NCI-H526 (cell line): Measurements from ENCODE around the gene ADCY2.

Experiments used
- DNase-seq, 2 experiments: peaks; one replicate each; lab custom pipeline; 2025; lab: John Stamatoyannopoulos, UW

Gene ADCY2

DNA sequence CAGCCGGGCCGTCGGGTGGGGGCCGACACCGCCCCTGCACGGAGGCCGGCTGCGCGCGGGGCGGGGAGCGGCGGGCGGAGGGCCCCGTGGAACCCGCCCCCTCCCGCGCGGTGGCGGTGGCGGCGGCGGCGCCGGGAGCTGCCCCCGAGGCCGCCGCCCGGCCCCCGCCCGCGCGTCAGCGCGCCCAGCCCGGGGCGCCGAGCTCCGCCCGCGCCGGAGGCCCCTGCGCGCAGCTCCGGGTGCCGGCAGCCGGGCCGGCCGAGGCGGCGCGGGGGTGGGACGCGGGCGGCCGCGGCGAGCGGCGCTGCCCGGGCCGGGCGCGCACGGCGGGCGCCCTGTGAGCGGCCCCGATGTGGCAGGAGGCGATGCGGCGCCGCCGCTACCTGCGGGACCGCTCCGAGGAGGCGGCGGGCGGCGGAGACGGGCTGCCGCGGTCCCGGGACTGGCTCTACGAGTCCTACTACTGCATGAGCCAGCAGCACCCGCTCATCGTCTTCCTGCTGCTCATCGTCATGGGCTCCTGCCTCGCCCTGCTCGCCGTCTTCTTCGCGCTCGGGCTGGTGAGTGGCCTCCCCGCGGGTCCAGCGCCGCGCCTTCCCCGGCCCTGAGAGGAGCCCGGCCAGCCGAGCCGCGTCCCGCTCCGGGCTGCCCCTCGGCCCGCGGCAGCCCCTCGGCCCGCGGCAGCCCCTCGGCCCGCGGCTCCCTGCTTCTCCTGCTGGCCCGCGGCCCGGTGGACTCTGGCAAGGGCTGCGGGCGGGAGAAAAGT is at the start of gene ADCY2:
Gene ADCY2, plus strand, starts transcription at position 192 of the 766 bp plus-strand sequence. Its CDS starts 159 bp downstream, at position 351.
- peak in 1 of 2 experiments; percentile 66 for DNase-seq

DNA sequence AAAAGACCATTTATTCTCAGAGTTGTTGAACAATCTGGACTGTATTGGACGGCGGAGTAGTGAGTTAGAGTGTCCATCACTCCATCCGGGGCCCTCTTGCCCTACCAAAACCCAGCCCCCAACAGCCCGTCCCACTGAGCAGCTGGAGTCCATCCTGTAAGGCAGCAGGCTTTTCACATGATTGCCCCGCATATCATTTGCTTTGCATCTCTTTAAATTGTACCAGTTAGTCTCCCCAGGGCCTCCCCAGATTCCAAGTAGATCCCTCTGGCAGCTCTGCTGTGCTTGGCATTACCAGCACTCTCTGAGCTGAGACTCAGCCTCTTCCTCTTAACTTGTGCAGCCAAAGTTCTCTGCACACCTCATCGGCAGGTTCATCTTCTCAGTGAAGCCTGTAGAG is 48.6 kb upstream of the ADCY2 start:
- peak in 1 of 2 experiments; percentile 28 for DNase-seq

DNA sequence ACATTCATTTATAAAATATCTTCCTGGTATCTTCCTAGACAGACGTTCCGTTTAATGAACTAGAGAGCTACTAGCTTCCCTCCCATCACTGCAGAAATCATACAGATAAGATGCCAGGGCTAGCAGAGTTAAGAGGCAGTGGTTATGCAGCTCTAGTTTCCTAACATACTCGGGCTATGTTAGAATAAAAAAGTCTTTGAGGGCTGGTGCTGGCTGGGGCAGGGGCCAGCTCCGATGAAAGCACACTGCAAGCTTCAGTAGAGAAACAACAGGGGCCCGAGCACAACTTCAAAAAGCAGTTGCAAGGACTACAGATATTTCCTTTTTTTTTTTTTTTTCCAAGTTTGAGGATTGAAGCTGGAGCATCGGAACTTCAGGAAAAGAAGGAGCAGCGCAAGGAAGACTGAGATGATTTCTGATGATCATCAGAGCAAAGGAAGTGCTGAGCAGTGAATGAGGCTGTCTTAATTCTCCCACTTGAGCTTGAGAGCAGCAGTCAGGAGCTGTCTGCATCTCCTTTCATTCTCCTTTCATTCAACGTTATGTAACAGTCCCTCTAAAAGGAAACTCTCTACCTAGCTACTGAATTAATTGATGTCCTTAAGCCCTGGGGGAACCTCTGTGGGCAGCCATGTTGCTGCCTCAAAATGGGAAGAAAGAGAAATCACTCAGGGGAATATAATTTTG is 47.6 kb upstream of the ADCY2 start:
- DNase-seq, result no peak

DNA sequence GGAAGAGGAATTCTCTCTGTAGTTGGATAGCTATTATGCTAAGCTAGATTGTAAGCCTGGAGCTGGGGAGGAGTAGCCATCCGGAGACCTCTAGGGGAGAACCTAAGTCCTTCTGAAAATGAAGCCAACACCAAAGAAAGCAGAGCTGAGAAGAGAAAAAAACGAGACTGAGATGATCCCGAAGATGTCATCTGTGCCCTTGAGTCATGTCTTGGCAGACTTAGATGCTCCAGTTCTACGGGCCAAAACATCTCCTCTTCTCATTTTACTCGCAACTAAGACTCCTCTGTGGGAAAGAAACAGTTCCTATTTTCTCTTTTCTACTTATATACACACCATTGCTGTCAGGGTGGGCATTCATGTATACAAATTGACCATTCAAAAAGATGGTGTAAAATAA is 34.3 kb upstream of the ADCY2 start:
- DNase-seq, result no peak

DNA sequence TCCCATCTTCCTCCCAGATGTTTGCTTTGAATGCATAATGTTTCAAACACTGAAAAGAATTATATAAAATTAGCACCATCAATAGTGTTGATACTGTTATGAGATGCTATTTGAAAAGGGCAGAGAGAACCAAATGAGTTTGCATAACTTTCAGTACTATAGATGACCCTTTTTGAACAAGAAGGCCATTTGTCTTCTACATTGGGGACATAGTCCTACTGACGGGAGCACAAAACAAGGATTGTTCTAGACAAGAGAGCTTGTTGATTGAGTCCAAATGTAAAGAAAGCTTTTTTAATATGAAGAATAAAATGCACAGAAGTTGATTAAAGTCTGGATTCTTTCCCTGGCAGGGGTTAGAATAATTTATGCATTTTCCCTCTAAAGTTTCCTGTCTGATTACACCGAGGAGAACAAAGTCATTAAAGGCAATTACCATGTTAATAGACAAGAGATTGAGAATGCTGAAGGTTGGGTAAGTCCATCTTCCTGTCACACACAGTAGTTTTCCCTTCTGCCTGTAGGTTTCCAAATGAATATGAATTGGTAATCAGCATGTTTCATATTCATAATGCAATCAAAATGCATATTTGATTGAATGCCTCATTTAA is 32.8 kb upstream of the ADCY2 start:
- DNase-seq, result no peak

DNA sequence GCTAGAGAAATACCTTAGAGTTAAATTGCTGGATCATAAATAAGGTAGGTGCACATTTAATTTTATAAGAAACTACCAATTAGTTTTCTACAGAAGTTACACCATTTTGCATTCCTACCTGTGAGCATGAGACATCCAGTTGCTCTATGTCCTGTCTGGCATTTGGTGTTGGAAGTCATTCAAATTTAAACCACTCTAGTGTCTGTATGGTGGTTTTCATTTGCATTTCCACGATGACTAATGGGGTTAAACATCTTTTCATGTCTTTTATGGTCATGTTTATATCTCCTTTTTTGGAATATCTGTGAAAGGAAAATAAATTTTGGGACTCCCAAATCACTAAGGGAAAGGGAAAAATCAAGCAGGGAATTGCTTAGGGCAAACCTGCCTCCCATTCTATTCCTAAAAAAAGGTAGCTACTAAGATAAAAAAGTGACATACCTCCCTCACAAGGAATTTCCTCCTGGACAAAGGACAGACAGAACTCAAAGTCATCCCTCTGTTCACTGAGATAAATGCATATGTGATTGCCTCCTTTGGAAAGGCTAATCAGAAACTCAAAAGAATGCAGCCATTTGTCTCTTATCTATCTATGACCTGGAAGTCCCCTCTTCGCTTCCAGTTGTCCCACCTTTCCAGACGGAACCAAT is 31.6 kb upstream of the ADCY2 start:
- DNase-seq, result peak in 1 of 2 experiments; percentile 10

DNA sequence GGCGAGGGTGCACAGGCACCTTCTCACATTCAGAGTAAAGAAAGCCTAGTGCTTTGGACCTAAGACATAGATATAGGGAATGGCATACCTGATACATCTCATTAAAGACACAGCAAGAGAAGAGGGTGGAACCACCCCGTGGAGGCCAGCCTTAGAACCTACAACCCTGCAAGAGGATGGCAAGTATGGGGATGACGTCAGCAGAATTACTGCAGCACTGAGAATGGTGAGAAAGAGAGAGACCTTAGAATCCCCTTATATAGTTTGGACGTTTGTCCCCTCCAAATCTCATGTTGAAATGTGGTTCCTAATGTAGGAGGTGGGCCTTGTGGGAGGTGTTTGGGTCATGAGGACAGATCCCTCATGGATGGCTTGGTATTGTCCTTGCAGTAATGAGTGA is 28.2 kb upstream of the ADCY2 start:
- no peak for DNase-seq

DNA sequence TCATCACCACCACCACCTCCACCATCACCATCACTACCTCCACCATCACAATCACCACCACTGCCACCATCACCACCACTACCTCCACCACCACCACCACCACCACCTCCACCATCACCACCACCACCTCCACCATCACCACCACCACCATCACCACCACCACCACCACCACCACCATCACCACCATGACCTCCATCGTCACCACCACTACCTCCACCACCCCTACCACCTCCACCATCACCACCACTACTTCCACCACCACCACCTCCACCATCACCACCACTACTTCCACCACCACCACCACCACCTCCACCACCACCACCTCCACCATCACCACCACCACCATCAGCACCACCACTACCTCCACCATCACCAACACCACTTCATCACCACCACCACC is 23.5 kb upstream of the ADCY2 start:
- no peak for DNase-seq

DNA sequence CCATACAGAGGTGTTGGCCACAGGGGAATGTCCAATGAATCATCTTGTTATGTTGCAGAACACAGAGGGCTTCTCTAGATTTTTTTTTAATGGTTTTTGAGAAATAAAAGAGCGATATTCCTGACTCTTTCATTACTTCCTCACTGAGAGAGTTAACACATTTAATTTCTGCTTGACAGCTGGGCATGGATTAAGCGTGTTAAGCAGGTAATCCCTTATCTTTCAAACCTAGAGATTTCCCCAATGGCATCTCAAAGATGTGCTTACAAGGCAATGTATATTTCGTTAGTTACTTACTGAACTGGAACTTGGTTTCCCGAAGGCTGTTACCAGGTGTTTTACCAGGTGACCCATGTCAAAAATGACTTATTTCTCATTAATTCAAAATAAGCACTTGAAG is 21.8 kb upstream of the ADCY2 start:
- no peak for DNase-seq

DNA sequence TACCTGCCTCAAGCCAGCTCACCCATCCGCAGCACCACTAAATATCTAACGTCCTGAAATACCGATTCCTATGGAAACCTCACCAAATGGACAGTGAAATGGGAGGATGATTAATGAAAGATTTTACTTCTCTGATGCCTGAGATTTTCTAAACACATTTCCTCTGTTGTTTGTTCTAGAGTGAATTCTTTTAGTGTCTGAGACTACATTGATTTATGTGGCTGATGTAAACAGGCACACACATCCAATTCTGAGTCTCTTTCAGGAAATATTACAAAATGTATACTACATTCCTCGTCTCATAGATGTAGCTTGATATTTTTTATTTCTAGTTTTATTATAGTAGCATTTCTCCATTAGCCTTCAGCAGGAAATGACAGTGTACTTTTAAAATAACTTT is 20.5 kb upstream of the ADCY2 start:
- DNase-seq, result no peak

DNA sequence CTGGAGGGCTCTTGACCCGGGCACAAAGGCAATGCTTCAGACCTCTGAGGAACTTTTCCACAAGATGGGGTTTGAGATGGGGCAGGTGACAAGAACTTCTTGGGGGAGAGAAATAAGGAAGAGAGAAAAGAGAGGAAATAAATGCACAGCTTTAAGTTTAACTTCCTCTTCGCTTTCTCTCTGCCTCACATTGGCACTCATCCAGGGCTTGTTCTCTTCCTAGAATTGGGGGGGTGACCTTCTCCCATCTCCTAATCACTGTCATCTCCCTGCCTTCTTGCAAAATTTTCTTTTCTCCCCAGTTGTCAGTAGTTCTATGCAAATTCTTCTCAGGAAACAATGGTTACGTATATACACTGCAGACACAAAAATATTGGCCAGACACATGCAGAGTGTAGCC is 19.1 kb upstream of the ADCY2 start:
- DNase-seq, result peak in 1 of 2 experiments; percentile 2

DNA sequence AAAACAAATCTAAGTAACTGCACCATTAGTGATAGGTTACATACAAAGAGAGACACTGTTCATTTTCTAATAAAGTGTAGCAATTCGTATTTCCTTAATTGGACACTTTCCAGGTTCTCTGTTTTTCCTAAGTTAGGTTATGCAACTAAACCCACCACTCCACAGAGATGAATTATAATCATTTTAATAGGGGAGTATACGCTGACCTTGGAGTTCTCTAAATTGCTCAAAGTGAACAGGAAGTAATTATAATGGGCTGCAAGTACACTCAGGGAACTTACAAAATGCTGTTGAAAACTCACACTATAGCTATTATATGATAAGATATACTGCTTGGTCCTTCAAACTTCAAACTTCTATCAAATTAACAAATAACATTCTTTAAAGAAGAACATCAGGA is 18.2 kb upstream of the ADCY2 start:
- DNase-seq, result no peak

DNA sequence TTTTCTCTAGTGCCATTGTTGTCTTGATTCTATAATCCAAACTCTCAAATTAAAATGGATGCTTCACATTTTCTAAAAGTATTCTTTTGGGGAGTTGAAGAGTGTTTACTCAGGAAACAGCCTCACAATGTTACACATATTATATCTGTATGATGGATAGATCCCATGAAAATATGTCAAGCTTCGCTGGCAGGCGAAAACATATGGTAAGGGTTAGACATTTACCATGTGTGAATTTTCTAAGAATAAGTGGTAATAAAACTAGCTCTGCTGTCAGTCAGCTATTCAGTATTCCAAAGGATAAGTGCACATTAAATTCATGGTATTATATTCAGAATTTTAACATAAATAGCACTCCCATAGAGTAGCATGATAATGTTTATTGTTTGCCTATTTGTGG is 13.3 kb upstream of the ADCY2 start:
- no peak for DNase-seq

DNA sequence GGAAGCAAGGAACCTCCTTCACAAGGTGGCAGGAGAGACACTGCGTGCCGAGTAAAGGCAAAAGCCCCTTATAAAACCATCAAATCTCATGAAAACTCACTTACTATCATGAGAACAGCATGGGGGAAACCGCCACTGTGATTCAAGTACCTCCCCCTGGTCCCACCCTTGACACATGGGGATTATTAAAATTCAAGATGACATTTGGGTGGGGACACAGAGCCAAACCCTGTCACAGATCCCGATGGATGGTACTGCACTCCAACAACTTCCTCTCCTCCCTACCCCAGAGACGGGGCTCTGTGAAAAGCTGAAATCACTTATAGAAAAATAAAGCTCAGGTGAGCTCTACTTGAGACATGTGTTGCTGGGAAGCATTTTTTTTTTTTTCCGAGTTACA is 10.3 kb upstream of the ADCY2 start:
- no peak for DNase-seq

DNA sequence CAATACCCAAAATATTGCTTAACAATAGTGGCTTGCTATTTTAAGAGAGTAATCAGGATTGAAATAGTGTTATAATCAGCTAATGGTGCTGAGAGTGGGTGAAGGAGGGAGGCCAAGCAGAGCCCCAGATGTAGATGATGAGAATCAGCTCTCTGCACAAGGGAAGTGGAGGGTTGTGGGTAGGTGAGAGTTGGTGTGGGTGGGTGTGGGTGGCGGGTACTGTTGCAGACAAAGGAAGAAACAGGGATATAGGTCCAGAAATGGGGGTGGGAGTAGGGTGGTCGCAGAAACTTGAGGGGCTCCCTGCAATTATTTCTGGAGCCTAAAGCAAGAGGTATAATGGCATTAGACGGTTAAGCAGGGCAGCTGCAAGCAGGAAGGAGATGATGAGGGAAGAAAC is 7.4 kb upstream of the ADCY2 start:
- no peak for DNase-seq

DNA sequence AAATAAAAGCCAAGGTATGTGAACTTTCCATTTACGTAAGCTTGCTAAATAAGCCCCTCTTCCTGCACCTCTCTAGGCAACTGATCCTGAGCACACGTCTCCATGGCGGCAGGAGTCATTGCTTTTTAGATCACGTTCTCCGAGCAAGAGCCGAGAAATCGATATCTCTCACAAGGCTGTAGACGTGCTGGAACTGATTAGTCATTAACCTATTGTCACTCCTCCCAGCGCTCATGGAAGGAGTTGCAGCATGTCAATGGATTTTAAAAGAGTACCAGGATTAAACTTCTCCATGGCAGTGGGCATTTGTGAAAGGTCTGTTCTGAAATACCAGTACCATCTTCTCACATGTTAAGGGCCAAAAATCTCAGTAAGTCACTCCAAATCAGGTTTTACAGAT is 4.7 kb upstream of the ADCY2 start:
- no peak for DNase-seq

DNA sequence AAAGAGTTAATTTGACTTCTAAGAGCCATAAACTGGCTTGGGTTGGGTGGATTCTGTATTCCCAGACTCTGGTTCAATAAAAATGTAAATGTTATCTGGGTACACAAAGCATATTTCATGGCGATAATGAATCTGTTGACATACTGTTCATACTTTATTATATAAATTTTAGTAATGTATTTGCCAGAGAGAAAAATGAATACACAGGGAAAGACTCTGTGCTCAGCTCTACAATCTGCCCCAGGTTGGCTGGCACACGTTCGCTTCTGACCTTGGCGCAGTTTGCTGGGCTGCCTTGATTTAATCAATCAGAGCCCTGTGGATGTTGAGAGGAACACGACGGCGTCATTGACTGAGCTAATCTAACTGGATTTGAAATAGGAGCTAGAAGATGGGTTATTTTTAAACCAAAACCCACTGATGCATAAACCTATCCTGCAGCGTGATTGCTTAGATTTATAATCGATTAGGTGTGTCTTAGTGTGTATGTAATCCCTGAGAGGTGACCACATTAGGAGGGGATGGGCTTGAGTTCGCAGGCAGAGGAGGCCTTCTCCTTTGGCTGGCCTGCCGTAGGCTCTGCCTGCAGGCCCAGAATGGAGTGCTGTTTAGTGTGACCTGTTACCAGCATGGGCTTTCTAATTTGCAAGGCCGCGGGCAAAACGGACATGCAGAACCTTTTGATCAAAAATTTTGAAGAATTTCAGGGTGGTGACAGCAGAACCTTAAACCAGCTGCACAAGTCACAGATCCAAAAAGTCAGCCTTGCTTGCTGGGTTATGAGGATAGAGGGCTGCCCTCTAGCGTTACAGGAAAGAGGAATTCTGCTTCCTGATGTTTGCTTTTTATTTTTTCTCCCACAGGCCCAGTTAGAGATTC is 3.9 kb upstream of the ADCY2 start:
- DNase-seq, result peak; percentile 59 to 68

DNA sequence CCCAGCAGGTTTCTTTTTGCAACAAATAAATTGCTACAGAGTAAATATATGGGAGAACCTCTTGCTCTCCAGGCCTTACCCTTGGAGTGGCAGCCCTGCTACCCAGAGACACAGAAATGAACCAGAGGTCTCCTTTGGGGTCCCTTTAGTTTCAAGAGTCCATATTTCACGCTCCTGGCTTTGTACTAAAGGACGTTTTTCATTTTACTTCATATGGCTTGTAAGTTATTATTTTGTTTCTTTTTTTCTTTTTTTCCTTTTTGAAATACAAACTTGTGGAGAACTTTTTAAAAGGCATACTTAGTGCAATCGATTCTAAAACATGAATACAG is 3.3 kb upstream of the ADCY2 start:
- DNase-seq, result no peak

DNA sequence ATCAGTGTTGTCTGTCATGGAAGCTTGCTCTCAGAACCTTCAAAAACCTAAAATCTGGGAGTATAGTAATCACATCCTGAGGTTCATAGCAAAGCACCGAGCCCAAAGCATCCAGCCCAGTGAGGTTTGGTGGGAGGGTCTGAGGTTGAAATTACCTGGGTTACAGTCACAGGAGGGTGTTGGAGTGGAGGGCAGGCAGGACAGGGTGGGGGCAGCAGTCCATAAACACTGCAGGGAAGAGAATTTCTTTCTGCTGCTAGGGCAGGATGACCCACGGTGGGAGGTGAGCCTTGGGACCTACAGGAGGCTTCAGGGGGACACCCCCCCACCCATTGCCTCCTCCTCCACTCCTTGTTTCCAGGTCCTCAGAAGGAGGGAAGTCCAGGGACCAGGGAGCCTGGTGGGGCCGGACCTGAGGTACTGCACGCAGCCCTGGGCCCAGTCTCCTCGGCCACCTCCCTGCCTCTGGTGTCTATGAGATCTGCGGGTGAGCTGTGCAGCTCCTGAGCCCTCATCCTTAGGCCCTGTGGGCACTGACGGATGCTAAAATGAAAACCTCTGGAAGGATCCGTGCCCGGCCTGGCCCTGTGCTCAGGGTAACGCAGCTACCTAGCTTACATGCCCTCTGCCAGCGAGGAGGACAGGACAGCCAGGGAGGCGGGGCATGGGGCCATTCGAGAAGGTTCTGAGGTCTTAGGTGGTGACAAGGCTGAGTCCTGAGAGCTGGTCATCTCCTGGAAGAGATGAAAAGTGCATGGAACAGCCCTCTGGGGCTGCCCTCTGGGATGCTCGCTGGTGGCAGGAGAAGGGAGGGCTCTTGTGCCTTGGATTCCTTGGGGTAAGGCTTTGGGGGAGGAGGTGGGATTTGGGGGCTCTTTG is 1.8 kb upstream of the ADCY2 start:
- peak in 1 of 2 experiments; percentile 10 for DNase-seq

DNA sequence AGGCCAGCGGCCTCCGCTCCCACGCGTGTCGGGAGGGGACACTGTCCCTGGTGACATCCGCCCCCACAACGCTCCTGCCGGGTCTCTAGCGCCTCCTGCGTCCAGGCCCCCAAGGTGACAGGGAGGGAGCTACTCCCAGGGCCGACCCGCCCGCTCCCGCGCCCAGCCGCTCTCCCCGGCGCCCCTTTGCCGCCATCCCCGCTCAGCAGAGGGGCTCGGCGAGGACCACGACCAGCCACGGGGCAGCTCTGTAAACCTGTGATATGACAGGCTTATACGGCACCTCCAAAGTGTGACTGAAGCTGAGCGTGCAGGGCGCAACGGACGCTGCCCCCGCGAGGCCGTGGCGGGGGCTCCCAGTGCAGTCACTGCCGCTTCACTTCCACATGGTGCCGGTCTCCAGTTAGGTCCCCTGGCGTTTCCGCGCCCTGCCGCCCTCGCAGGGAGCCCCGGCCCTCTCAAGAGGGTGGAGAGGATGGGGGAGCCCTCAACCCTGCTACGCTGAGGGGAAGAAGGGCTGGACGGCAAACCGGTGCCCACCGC is 978 bp upstream of the ADCY2 start:
- peak in 1 of 2 experiments; percentile 24 for DNase-seq
